Spinal cord (tissue), 10 donors: Measurements from ENCODE around the gene TUT7. TPM values are rescaled to one million over a fixed set of nuclear protein-coding genes. Genes with fewer than 3 reads are reported as not detected.

Source experiments
- DNase-seq, 6 donors: peaks; one replicate each; pipeline versions ENCODE4 v3.0.0 to v3.0.0-alpha.2; 2013 to 2015; ENCODE audit warnings: low spot score in 6 of 6, low read depth in 4 of 6
- H3K27ac ChIP-seq: one replicate; pipeline ENCODE4 v1.5.1; 2013; ENCODE audit warnings: low read depth, low read length, control low read depth
- H3K27me3 ChIP-seq: one replicate; pipeline ENCODE4 v1.6.1; 2013; ENCODE audit warnings: low read length; ENCODE audit not compliant: control insufficient read depth, insufficient read depth
- H3K36me3 ChIP-seq: one replicate; pipeline ENCODE4 v1.6.1; 2013; ENCODE audit warnings: low read length; ENCODE audit not compliant: control insufficient read depth, insufficient read depth
- H3K4me1 ChIP-seq: one replicate; pipeline ENCODE4 v1.6.1; 2013; ENCODE audit warnings: low read length; ENCODE audit not compliant: control insufficient read depth, insufficient read depth
- H3K4me3 ChIP-seq: one replicate; pipeline ENCODE4 v1.5.1; 2013; ENCODE audit warnings: low read depth, low read length, control low read depth
- H3K9me3 ChIP-seq: one replicate; pipeline ENCODE4 v1.6.1; 2013; ENCODE audit warnings: low read length; ENCODE audit not compliant: control insufficient read depth, insufficient read depth
- WGBS: methylation state at CpG from one replicate; pipeline ENCODE4 v1.1.5; 2013; ENCODE audit warnings: missing lambda C conversion rate; ENCODE audit not compliant: insufficient coverage; 5-methylcytosine and 5-hydroxymethylcytosine counted together
- polyA plus RNA-seq, 2 donors: library from polyadenylated mRNA; unstranded; fragments of 120-200 nt; gene quantifications; one replicate each; pipeline ENCODE4 v1.2.1, GENCODE V29; 2013; ENCODE audit not compliant: insufficient read length in 2 of 2
- total RNA-seq, 2 donors: library from RNA; depleted of rRNA in 1 of 2; stranded (reverse); fragments of 120-200 nt in 1 of 2; fragments of >200 nt in 1 of 2; gene quantifications; one replicate each; pipeline versions ENCODE4 v1.2.3 to v1.2.4, GENCODE V29; 2013 to 2014
- donor health status: healthy.

Gene TUT7
- total and polyA plus RNA-seq, 4 donors, result 11.5 to 30.7 (median 21.3) TPM

DNA sequence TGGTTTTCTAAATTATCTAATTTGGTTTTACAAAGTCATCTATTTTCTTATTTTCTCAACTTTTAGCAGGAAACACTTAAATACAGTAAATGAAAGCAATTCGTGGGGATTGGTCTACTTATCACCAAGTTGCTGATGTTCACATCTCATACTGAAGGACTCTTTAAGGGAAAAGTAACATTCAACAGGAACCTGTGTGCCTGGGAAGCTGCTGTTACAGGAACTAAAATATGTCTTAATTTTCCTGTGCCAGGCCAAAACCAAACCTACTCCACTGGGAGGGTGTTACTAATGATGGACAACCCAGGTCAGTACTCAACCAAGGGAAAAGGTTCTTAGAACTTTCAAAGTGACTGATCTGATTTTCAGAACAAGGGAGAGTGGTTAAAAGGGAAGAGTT lies 77.1 kb downstream of the TUT7 start:
- H3K27ac ChIP-seq, result no peak overlapping the region
- peaks cover 6% of the 10 kb centered on the region for H3K36me3 ChIP-seq
- H3K4me1 ChIP-seq, result peaks cover 15% of the 10 kb centered on the region
- H3K9me3 ChIP-seq, result no peaks in the 10 kb centered on the region
- no peak overlapping the region for H3K4me3 ChIP-seq
- no CpG with 5 or more reads among the region's 1 CpG for WGBS
- H3K27me3 ChIP-seq, result no peaks in the 10 kb centered on the region
- no peak for DNase-seq

DNA sequence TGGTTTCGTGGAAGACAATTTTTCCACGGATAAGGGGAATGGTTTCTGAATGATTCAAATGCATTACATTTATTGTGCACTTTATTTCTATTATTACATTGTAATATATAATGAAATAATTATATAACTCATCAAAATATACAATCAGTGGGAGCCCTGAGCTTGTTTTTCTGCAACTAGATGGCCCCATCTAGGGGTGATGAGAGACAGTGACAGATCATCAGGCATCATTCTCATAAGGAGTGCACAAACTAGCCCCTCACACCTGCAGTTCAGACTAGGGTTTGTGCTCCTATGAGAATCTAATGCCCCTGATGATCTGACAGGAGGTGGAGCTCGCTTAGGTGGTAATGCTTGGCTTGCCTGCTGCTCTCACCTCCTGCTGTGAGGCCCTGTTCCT lies 78.2 kb downstream of the TUT7 start:
- Histone ChIP-seq H3K27ac (no peak overlapping the region), H3K9me3 (no peaks in the 10 kb centered on the region), H3K4me1 (peaks cover 15% of the 10 kb centered on the region), H3K27me3 (no peaks in the 10 kb centered on the region), H3K4me3 (no peak overlapping the region), H3K36me3 (peaks cover 6% of the 10 kb centered on the region)
- peak in 2 of 6 donors; percentile 15 to 28 for DNase-seq
- WGBS, result 50% methylated on average over 1 of the region's 3 CpGs

DNA sequence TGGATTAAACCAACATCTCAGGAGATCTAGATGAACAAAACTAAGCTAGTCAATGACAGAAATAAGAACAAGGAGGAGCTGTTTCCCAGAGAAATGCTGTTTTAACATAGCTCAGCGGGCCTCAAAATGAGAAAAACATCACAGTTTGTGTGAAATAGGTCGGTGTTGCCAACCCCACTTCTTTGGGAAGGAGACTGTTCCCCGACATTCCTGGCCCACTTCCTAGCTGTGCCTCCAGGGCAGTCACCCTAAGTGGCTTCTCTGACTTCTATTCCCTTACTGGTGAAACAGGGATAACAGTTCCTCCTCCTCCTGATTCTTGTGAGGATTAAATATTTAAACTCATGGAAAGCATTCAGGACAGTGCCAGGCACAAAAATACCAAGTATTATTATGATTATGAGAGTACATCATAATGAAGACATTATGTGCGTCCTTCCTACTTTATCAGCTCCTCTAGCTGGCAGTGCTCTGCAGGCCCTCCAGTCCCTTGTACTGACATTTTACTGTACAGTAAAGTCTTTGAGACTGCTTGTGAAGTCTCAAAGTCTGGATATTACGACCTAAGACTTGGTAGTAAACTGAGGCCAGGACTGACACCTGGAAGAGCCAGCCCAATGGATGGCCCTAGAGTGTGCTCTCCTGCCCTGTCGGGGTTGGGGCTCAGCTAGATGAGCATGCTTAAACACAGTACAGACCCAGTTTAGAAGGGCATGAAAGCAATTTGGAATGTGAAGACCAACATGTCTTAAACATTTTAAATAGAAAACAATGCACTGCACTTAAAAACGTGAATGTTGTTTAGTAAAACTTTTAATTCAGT lies 79.2 kb downstream of the TUT7 start:
- H3K27ac ChIP-seq, result no peak overlapping the region
- peaks cover 8% of the 10 kb centered on the region for H3K4me1 ChIP-seq
- DNase-seq, result peak in 1 of 6 donors; percentile 36
- no peaks in the 10 kb centered on the region for H3K27me3 ChIP-seq
- peaks cover under 1% of the 10 kb centered on the region for H3K36me3 ChIP-seq
- no peaks in the 10 kb centered on the region for H3K9me3 ChIP-seq
- no peak overlapping the region for H3K4me3 ChIP-seq
- 75% methylated on average over 1 of the region's 7 CpGs for WGBS

DNA sequence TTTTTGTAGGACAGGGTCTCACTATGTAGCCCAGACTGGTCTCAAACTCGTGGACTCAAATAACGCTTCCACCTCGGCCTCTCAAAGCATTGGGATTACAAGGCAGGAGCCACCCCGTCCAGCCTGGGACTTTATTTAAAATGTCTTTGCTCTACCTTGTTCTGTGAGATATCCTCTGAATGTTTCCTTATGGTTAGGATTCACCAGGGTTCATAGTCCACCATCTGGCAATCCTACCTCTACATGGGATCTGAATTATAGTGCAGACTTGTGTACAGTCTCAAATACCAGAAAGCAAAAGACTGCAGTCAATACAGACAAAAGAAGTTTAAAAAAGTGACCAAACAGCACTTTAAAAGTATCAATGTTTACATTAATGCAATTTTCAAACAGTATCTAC lies 82.0 kb downstream of the TUT7 start:
- DNase-seq, result no peak
- H3K27ac ChIP-seq, result no peak overlapping the region
- H3K36me3 ChIP-seq, result no peaks in the 10 kb centered on the region
- WGBS, result 100% methylated on average over 3 of the region's 4 CpGs
- H3K4me1 ChIP-seq, result peaks cover 6% of the 10 kb centered on the region
- H3K4me3 ChIP-seq, result no peak overlapping the region
- H3K9me3 ChIP-seq, result no peaks in the 10 kb centered on the region
- H3K27me3 ChIP-seq, result no peaks in the 10 kb centered on the region

DNA sequence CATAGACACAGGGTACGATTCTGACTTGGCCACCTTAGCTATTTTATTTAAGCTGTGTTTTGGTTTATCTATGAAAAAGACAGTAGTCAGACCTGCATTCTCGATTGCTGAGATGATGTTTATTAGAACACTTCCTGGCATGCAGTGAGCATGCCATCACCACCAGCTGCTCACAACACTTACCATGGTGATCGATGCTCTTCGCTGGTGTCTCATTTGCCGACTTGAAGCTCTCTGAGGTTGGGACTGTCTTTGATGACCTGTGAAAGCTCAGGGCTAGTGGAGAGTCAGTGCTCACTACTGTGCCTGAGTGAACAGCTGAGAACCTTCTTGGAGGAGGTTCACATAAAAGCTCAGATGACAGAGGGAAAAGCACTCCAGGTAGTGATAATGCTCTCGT lies 90.3 kb downstream of the TUT7 start:
- H3K27ac ChIP-seq, result no peak overlapping the region
- H3K27me3 ChIP-seq, result no peaks in the 10 kb centered on the region
- H3K36me3 ChIP-seq, result peaks cover 4% of the 10 kb centered on the region
- no peak overlapping the region for H3K4me3 ChIP-seq
- H3K4me1 ChIP-seq, result no peaks in the 10 kb centered on the region
- no peak for DNase-seq
- WGBS, result 87% methylated on average over 4 of the region's 6 CpGs
- H3K9me3 ChIP-seq, result no peaks in the 10 kb centered on the region

DNA sequence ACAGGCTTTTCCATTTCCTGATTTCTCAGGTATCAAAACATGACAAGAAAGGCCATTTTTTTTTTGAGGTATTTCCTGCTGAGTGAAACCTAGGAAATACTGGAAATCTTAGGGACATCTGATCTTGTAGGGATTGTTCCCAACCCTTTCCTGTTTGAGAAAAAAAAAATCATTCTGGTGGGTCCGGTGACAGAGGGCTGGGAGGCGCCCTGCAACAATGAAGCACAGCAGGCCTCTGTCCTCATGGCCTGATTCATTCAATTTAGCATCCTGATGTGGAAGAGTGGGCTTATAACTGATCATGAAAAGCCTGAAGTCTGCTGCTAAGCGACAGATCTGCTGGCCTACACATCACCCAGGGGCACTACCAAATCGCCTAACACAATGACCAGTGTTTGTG lies 91.7 kb downstream of the TUT7 start:
- Histone ChIP-seq H3K27me3 (no peaks in the 10 kb centered on the region), H3K4me3 (no peak overlapping the region), H3K9me3 (no peaks in the 10 kb centered on the region), H3K36me3 (peaks cover 4% of the 10 kb centered on the region), H3K4me1 (no peaks in the 10 kb centered on the region), H3K27ac (no peak overlapping the region)
- DNase-seq, result peak in 1 of 6 donors; percentile 23
- 40% methylated on average over 1 of the region's 4 CpGs for WGBS

DNA sequence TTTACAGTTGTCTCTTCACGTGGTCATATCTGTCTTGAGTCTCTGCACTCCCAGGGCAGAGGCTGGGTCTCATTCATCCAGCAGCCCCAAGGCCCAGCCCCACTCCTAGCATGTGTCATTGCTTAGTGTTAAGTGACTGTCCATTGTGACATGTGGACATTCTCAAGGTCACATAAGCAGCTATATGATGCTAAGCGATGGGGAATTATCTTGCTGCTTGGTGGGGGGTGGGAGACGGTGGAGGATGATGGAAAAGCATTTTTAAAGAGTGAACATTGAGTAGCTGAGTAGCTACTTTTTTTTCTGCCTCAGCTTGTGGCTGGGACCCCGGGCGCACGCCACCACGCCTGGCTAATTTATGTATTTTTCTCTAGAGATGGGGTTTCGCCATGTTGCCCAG lies 94.7 kb downstream of the TUT7 start, which contains the start of gene C9orf153:
TSS of gene C9orf153 (minus strand) at position 101 of the 400 bp plus-strand sequence. CDS start 30,054 bp downstream, outside the sequence.
- no peak within 1 kb of the TSS for H3K4me3 ChIP-seq
- H3K27me3 ChIP-seq, result no peaks in the 10 kb centered on the region
- no peaks in the 10 kb centered on the region for H3K9me3 ChIP-seq
- H3K4me1 ChIP-seq, result peaks cover 4% of the 10 kb centered on the region
- H3K36me3 ChIP-seq, result no peaks in the 10 kb centered on the region
- H3K27ac ChIP-seq, result no peak within 1 kb of the TSS
- 76% methylated on average over 4 of the region's 8 CpGs for WGBS
- DNase-seq, result no peak

DNA sequence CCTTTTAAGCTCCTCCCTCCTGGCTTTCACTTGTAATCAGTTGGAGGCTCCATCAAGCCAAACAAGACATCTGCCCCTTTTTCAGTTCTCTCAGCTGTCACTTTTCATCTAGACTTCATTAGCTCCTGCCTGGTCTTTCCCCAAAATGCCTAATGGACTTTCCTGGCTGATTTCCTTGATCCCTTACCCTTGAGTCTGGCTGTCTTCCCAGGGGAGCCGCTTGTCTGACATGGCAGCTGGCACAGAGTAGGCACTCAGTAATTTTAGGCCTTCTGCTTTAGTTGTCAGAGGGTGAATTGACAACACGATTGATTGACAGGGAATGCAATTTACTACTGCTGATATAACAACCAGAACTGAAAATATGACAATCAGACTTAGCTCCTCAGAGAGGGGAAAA lies 96.8 kb downstream of the TUT7 start:
- no peak overlapping the region for H3K4me3 ChIP-seq
- H3K27me3 ChIP-seq, result no peaks in the 10 kb centered on the region
- no peak overlapping the region for H3K27ac ChIP-seq
- peaks cover 4% of the 10 kb centered on the region for H3K9me3 ChIP-seq
- peaks cover 4% of the 10 kb centered on the region for H3K4me1 ChIP-seq
- no CpG with 5 or more reads among the region's 2 CpGs for WGBS
- peak in 2 of 6 donors; percentile 46 to 89 for DNase-seq
- H3K36me3 ChIP-seq, result no peaks in the 10 kb centered on the region

DNA sequence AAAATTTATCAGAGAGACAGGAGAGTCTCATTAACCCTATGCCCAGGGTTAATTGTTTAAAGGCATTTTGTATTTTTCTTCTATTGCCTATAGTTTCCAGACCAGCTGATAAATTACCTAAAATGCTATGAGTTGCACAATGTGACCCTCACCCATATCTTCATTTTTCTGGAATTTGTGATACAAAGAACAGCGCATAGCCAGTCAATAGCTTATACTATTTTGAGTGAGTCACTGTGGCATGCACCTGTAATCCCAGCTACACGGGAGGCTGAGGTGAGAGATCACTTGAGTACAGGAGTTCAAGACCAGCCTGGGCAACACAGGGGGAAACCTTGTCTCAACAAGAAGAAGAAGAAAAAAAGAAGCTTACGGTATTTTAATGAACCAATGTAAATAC lies 97.6 kb downstream of the TUT7 start:
- H3K9me3 ChIP-seq, result peaks cover 6% of the 10 kb centered on the region
- 83% methylated on average over 1 of the region's 3 CpGs for WGBS

DNA sequence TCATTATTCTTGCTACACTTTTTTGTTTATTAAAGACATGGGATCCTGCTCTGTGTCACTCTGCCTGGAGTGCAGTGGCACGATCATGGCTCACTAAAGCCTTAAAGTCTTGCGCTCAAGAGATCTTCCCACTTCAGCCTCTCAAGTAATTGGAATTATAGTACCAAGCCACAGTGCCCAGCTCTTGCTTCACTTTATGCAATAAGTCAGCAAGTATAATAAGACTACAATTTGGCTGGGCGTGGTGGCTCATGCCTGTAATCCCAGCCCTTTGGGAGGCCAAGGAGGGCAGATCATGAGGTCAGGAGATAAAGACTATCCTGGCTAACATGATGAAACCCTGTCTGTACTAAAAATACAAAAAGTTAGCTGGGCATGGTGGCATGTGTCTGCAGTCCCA lies 100.6 kb downstream of the TUT7 start:
- WGBS, result 100% methylated on average over 2 of the region's 3 CpGs
- Histone ChIP-seq H3K27me3 (no peaks in the 10 kb centered on the region), H3K4me3 (no peak overlapping the region), H3K36me3 (no peaks in the 10 kb centered on the region), H3K4me1 (peaks cover 4% of the 10 kb centered on the region), H3K27ac (no peak overlapping the region), H3K9me3 (peaks cover 6% of the 10 kb centered on the region)
- no peak for DNase-seq

More for the DNA sequence above, 97.6 kb downstream of the TUT7 start:
- Histone ChIP-seq H3K4me1 (peaks cover 4% of the 10 kb centered on the region), H3K36me3 (no peaks in the 10 kb centered on the region), H3K27ac (no peak overlapping the region), H3K27me3 (no peaks in the 10 kb centered on the region), H3K4me3 (no peak overlapping the region)
- no peak for DNase-seq
